Fibroblast of mammary gland (primary cell): ENCODE data around the gene SLC25A28.
A peak's percentile ranks its signal among the peaks of the same experiment; 100 is the strongest.

ENCODE experiments used
- DNase-seq: peaks from one replicate; pipeline ENCODE4 v3.0.0-alpha.2; 2010; ENCODE audit warnings: low read depth
- H3K4me3 ChIP-seq: 2 replicates; pipeline ENCODE4 v1.5.1; 2011; ENCODE audit warnings: low read depth, mild to moderate bottlenecking, low read length, moderate library complexity; ENCODE audit not compliant: control insufficient read depth
- TF ChIP-seq, protein P1 (sequence below): conservative IDR thresholded peaks from 2 replicates; pipeline ENCODE4 v1.5.1; 2011; ENCODE audit warnings: low read depth, low read length, inconsistent platforms; ENCODE audit not compliant: control insufficient read depth, insufficient read depth

Gene SLC25A28

DNA sequence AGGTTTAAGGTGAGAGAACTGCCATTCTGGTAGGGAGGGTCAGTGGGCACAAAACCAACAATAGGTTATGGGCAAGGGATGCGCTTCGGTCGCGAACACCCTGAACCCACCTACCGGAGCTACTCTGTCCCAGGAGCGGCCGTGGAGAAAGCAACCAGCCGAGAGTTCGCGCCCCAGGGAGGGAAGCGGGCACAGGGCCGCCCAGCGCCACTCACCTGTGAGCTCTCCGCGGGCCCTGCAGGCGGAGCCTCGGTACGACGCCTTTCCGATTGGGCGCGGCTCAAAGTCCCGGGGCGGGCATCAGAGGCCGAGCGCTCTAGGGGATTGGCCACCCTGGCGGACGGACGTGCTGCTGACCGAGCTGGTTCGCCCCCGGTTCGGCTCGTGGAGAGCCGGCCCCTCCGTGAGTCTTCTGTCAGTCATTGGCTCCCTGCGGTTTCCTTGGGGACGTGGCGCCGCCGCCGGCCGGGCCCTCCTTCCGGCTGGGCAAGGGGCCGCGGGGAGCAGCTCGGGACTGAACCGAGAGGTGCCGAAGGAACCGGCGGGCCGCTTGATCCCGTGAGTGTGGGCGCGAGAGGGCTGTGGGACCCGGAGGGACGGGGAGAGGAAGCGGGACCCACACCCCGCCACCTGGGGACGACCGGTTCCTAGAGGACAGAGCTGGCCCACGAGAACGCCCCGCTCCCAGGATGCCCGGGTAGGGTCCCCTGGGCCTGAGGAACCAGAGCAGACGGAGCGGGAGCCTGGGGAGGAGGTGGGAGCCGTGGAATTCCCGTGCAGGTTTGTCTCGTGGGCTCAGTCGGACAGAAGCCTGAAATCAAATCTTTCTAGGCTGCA lies 39.0 kb upstream of the SLC25A28 start, which contains the start of gene ENTPD7:
TSS of gene ENTPD7 (plus strand) at position 479 of the 837 bp plus-strand sequence. CDS start 448 bp downstream, outside the sequence.
- H3K4me3 ChIP-seq: peak within 1 kb of the TSS; percentile 73
- peak; percentile 92 for DNase-seq
- TF ChIP-seq, protein P1, sequence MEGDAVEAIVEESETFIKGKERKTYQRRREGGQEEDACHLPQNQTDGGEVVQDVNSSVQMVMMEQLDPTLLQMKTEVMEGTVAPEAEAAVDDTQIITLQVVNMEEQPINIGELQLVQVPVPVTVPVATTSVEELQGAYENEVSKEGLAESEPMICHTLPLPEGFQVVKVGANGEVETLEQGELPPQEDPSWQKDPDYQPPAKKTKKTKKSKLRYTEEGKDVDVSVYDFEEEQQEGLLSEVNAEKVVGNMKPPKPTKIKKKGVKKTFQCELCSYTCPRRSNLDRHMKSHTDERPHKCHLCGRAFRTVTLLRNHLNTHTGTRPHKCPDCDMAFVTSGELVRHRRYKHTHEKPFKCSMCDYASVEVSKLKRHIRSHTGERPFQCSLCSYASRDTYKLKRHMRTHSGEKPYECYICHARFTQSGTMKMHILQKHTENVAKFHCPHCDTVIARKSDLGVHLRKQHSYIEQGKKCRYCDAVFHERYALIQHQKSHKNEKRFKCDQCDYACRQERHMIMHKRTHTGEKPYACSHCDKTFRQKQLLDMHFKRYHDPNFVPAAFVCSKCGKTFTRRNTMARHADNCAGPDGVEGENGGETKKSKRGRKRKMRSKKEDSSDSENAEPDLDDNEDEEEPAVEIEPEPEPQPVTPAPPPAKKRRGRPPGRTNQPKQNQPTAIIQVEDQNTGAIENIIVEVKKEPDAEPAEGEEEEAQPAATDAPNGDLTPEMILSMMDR: no peak

DNA sequence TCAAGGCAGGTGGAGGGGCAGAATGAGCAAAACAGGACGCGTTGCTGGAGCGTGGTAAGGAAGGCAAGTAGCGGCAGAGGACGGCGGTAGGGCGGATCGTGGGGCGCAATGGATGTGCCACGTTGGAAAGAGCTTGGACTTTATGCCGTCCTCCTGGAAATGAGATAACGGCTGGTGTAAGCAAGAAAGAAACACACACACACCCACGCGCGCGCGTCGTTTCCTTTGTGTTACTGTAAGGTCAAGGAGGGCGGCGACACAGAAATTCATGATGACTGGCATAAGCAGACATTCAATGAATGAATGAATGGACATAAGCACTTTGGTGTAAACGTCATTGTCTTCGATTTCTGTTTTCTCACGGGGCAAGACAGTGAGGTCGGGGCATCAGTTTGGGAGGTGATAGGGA lies 38.4 kb upstream of the SLC25A28 start:
- peak overlapping the region; percentile 73 for H3K4me3 ChIP-seq
- DNase-seq: peak; percentile 33
- TF ChIP-seq, protein P1: no peak

DNA sequence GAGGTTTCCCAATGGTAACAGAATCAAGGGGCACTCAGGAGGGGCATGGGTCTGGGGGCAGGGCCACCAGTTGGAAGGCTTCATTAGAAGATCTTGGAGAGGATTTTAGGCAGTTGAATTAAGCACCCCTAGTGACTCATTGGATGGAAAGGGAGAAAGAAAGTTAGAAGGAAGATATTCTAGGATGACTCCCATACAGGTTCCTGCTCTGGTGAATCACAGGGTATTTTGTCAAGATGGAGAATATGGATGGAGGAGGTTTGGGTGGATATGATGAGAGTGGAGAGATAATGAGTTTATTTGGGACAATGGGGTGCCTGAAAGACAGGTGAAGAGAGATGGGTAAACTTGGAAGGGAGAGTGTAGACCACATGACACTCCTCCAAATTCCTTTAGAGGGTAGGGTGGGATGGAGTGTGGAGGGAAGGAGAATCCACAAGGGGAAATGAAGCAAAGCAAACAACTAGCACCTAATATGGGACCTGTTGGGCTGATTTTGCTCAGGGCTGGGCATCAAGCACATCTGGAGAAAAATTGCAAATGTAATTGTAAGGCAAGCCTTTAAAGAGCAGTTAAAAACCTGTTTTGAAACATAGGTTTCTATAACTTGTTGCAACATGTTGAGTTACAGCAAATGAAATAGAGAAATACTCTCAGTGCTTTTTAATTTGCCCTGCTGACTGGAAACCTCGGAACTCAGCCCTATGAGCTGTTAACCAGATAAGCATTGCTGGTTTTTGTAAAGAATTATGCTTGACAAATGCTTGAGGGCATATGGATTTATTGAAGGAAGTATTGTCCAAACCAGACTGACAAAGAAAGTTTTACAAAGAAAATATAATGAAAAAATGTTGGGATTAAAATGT lies 36.2 kb upstream of the SLC25A28 start:
- no peak for DNase-seq
- TF ChIP-seq, protein P1: no peak
- no peak overlapping the region for H3K4me3 ChIP-seq

DNA sequence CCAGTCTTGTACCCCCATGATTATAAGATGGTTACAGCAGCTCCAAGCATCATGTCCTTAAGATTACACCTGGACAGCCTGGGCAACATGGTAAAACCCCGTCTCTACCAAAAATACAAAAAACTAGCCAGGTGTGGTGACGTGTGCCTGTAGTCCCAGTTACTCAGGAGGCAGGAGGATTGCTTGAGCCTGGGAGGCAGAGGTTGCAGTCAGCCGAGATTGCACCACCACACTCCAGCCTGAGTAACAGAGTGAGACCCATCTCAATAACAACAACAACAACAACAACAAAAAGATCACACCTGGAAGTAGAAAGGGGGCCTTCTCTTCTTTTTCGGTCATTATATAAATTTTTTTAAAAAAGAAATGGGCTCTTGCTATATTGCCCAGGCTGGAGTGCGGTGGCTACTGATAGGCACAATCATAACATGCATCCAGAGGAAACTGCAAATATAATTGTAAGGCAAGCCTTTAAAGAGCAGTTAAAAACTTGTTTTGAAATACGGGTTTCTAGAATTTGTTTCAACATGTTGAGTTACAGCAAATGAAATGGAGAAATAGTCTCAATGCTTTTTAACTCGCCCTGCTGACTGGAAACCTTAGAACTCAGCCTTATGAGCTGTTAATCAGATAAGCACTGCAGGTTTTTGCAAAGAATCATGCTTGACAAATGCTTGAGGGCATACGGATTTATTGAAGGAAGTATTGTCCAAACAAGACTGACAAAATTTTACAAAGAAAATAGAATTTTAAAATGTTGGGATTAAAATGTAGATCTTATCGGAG lies 34.3 kb upstream of the SLC25A28 start:
- TF ChIP-seq, protein P1: no peak
- DNase-seq: no peak
- no peak overlapping the region for H3K4me3 ChIP-seq

DNA sequence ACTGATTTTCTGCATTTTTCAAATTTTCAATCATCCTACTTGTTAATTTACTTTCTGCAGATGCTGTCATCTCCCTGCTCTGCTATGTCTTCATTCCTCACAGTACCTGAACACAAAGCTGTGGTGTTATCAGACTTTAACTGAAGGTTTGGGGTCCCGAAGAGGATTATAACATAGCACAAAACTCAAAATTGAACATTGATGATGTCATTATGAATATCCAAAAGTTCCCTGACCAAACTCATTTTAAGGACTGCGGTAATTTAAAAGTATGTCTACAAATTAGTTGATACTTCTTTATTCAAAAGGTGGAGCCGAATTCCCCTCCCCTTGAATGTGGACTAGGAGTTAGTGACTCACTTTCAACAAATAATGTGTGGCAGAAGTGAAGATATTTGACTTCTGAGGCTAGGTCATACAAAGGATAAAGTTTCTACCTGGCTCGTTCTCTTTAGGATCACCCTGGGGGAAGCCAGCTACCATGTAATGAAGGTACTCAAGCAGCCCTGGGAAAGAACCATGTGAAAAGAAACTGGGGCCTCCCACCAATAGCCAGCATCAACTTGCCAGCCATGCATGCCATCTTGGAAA lies 32.7 kb upstream of the SLC25A28 start:
- TF ChIP-seq, protein P1: no peak
- no peak overlapping the region for H3K4me3 ChIP-seq
- no peak for DNase-seq

DNA sequence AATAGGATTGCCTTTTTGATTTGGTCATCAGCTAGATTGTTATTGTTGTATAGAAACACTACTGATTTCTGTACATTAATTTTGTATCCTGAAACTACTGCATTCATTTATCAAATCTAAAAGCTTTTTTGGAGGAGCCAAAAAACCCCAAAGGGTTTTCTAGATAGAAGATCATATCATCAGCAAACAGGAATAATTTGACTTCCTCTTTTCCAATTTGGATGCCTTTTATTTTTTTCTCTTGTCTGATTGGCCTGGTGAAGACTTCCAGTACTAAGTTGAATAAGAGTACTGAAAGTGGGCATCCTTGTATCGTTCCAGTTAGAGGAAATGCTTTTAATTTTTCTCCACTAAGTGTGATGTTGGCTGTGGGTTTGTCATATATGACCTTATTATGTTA lies 28.5 kb upstream of the SLC25A28 start:
- H3K4me3 ChIP-seq: no peak overlapping the region
- DNase-seq: no peak
- TF ChIP-seq, protein P1: no peak
